ENCODE data around the gene LYZL4.

DNA sequence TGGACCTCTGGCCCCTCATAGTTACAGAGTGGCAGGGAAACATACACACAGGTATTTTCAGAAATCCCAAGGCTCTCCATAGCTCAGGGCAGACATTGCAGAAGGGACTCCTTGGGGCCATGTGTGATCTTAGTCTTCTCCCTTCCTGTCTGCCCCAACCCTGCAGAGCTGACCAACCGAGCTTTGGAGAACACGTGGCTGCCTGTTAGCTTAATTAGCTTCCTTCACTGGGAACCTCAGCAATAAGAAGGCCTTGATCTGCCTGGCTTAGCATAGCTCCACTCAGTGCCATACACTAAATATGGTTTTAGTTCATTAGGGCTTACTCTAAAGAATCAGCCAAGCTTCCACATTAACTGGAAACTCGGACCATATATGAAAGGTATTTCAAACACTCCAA, 12.3 kb downstream of the LYZL4 start:
- TF ChIP-seq, protein P1, sequence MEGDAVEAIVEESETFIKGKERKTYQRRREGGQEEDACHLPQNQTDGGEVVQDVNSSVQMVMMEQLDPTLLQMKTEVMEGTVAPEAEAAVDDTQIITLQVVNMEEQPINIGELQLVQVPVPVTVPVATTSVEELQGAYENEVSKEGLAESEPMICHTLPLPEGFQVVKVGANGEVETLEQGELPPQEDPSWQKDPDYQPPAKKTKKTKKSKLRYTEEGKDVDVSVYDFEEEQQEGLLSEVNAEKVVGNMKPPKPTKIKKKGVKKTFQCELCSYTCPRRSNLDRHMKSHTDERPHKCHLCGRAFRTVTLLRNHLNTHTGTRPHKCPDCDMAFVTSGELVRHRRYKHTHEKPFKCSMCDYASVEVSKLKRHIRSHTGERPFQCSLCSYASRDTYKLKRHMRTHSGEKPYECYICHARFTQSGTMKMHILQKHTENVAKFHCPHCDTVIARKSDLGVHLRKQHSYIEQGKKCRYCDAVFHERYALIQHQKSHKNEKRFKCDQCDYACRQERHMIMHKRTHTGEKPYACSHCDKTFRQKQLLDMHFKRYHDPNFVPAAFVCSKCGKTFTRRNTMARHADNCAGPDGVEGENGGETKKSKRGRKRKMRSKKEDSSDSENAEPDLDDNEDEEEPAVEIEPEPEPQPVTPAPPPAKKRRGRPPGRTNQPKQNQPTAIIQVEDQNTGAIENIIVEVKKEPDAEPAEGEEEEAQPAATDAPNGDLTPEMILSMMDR (IDR thresholded peaks at IDR 0.05; ENCODE audit: borderline replicate concordance, extremely low read depth, low read length, poor library complexity, severe bottlenecking): no peak
- TF ChIP-seq EZH2 (IDR thresholded peaks at IDR 0.05; ENCODE audit: borderline replicate concordance, low read depth, low read length, severe bottlenecking): no peak

Data from DND-41 (cell line).